ENCODE data around the gene RNF34. TPM values are rescaled to one million over a fixed set of nuclear protein-coding genes. Genes with fewer than 3 reads are reported as not detected.

Gene RNF34
- total and polyA plus RNA-seq, 2 experiments from 2014 or later = 41.2 to 48.4 TPM

DNA sequence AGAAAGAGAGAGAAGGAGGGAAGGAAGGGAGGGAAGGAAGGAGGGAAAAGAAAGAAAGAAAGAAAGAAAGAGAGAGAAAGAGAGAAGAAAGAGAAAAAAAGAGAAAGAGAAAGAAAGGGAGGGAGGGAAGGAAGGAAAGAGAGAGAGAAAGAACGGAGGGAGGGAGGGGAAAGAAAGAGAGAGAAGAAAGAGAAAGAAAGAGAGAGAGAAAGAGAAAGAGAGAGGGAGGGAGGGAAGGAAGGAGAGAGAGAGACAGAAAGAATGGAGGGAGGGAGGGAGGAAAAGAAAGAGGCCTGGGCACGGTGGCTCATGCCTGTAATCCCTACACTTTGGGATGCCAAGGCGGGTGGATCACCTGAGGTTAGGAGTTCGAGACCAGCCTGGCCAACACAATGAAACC is 42.6 kb upstream of the RNF34 start:
- Histone ChIP-seq H3K4me1 (ENCODE audit: low read depth) (no peaks in the 10 kb centered on the region), H3K27me3 (no peaks in the 10 kb centered on the region), H3K36me3 (no peaks in the 10 kb centered on the region), H3K27ac (no peak overlapping the region), H3K4me3 (no peak overlapping the region), H3K9me3 (ENCODE audit: low read depth) (no peaks in the 10 kb centered on the region)
- DNase-seq (ENCODE audit: low read depth in 1 of 2, low spot score in 1 of 2) = no peak
- TF ChIP-seq, protein P1, sequence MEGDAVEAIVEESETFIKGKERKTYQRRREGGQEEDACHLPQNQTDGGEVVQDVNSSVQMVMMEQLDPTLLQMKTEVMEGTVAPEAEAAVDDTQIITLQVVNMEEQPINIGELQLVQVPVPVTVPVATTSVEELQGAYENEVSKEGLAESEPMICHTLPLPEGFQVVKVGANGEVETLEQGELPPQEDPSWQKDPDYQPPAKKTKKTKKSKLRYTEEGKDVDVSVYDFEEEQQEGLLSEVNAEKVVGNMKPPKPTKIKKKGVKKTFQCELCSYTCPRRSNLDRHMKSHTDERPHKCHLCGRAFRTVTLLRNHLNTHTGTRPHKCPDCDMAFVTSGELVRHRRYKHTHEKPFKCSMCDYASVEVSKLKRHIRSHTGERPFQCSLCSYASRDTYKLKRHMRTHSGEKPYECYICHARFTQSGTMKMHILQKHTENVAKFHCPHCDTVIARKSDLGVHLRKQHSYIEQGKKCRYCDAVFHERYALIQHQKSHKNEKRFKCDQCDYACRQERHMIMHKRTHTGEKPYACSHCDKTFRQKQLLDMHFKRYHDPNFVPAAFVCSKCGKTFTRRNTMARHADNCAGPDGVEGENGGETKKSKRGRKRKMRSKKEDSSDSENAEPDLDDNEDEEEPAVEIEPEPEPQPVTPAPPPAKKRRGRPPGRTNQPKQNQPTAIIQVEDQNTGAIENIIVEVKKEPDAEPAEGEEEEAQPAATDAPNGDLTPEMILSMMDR (IDR thresholded peaks at IDR 0.05; ENCODE audit: low read depth, low read length) = no peak

DNA sequence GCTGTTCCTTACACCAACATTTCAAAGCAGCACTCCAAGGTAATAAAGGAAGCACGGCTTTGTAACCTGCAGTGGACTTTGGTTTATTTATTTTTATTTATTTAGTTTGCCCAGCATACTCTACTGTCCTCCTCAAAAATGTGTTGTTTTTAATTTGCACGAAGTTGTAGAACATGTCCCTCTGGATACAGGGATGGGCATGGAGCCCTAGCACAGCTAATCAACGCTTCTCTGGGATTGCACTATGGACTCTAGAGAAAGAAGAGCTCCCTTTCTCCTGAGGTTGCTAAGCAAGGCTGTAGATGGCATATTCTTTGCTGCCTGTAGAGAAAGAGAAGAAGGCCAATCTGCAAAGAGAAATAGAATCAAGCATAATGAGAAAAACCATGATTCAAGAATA is 41.8 kb upstream of the RNF34 start:
- Histone ChIP-seq H3K36me3 (no peaks in the 10 kb centered on the region), H3K27ac (no peak overlapping the region), H3K4me1 (ENCODE audit: low read depth) (no peaks in the 10 kb centered on the region), H3K27me3 (no peaks in the 10 kb centered on the region), H3K9me3 (ENCODE audit: low read depth) (no peaks in the 10 kb centered on the region), H3K4me3 (no peak overlapping the region)
- DNase-seq (ENCODE audit: low read depth in 1 of 2, low spot score in 1 of 2) = no peak
- TF ChIP-seq, protein P1 (IDR thresholded peaks at IDR 0.05; ENCODE audit: low read depth, low read length) = no peak

DNA sequence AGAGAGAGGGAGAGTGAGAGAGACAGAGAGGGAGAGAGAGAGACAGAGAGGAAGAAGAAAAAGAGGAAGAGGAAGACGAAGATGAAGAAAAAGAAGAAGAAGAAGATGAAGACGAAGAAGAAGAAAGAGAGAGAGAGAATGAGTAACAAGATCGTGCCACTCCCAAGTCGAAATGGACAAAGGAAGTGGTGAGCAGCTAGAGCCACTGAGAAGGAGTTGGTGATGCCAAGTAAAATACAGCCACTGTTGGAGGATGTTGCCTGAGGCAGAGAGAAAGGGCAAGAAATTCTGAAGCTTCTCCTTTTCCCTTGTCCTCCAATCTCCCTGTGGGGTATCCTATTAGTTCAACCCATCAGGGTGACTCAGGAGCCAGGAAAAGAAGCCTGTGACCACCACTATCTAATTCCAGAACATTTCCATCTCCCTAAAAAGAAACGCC is 35.2 kb upstream of the RNF34 start:
- Histone ChIP-seq H3K36me3 (no peaks in the 10 kb centered on the region), H3K4me1 (ENCODE audit: low read depth) (no peaks in the 10 kb centered on the region), H3K27ac (no peak overlapping the region), H3K4me3 (no peak overlapping the region), H3K27me3 (peaks cover 6% of the 10 kb centered on the region), H3K9me3 (ENCODE audit: low read depth) (no peaks in the 10 kb centered on the region)
- TF ChIP-seq, protein P1 (IDR thresholded peaks at IDR 0.05; ENCODE audit: low read depth, low read length) = no peak
- no peak for DNase-seq (ENCODE audit: low read depth in 1 of 2, low spot score in 1 of 2)

DNA sequence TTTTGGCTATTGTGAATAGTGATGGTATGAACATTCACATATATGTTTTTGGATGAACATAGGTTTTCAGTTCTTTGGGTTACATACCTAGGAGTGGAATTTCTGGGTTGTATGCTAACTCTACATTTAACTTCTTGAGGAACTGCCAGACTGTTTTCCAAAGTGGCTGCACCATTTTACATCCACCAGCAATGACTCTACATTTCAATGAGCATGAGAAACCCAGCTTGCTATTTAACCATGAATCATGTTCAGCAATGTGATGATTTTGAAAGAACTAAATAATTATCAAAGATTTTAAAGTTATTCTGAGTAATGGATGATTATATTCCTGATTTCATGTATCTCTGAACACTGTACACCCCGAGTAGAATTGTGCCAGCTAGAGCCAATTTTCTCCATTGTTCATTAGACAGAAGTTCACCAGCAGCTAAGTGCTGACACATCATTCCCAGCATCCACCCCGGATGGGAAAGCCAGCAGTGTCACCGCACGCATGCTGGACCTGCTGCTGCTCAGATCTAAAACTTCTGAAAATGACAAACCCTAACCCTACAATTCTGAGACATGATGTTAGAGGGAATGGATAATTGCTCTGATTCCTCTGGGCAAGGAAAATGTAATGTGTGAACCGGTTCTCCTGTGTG is 34.4 kb upstream of the RNF34 start:
- no peak overlapping the region for H3K27ac ChIP-seq
- TF ChIP-seq, protein P1 (IDR thresholded peaks at IDR 0.05; ENCODE audit: low read depth, low read length) = no peak
- no peaks in the 10 kb centered on the region for H3K4me1 ChIP-seq (ENCODE audit: low read depth)
- DNase-seq (ENCODE audit: low read depth in 1 of 2, low spot score in 1 of 2) = no peak
- no peak overlapping the region for H3K4me3 ChIP-seq
- H3K36me3 ChIP-seq = no peaks in the 10 kb centered on the region
- no peaks in the 10 kb centered on the region for H3K9me3 ChIP-seq (ENCODE audit: low read depth)
- peaks cover 6% of the 10 kb centered on the region for H3K27me3 ChIP-seq

DNA sequence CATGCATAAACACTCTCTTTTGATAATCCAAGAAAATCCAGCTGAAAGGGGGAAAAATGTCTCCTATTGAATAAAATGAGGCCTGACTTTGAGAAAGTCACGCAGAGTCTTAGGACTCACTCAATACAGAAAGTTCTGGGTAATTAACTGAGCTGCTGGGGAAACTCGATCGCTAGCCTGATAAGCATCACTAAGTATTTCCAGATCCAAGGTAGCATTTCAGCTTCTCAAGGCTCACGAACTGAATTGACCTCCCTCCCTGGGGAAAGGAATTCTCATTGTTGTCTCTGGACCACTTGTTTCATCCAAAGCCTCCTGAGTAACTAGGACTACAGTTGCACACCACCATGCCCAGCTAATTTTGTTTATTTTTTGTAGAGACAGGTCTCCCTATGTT is 33.9 kb upstream of the RNF34 start:
- Histone ChIP-seq H3K27ac (no peak overlapping the region), H3K9me3 (ENCODE audit: low read depth) (no peaks in the 10 kb centered on the region), H3K4me1 (ENCODE audit: low read depth) (no peaks in the 10 kb centered on the region), H3K4me3 (no peak overlapping the region), H3K27me3 (peaks cover 6% of the 10 kb centered on the region), H3K36me3 (no peaks in the 10 kb centered on the region)
- no peak for DNase-seq (ENCODE audit: low read depth in 1 of 2, low spot score in 1 of 2)
- TF ChIP-seq, protein P1 (IDR thresholded peaks at IDR 0.05; ENCODE audit: low read depth, low read length) = no peak

Measured in cardiac muscle cell (in vitro differentiated cells and primary cell).